Measurements from ENCODE around the gene EHF.

Gene EHF

GRCh38 chr11:34671117-34671516, 50.2 kb downstream of the EHF start:
- no peaks in the 10 kb centered on the region for H3K27me3 ChIP-seq (ENCODE audit: low read length)
- H3K27ac ChIP-seq (ENCODE audit: low read depth, low read length): no peak overlapping the region
- no peak overlapping the region for H3K4me2 ChIP-seq (ENCODE audit: low read depth, low read length, poor library complexity, severe bottlenecking)
- TF ChIP-seq EZH2phosphoT487 (conservative IDR thresholded peaks at IDR 0.05; ENCODE audit: low read length) (no peak), CTCF (IDR thresholded peaks at IDR 0.05; ENCODE audit: insufficient read depth, low read length, poor library complexity, severe bottlenecking) (no peak)
- H4K20me1 ChIP-seq (ENCODE audit: low read depth, low read length): no peaks in the 10 kb centered on the region
- no peaks in the 10 kb centered on the region for H3F3A ChIP-seq (ENCODE audit: insufficient read depth)
- no peaks in the 10 kb centered on the region for H3K9me3 ChIP-seq (ENCODE audit: insufficient read depth, low read length)
- no peak overlapping the region for H3K9ac ChIP-seq (ENCODE audit: low read length)
- H2AFZ ChIP-seq (ENCODE audit: low read depth, low read length, severe bottlenecking): no peak overlapping the region
- no peaks in the 10 kb centered on the region for H3K79me2 ChIP-seq (ENCODE audit: insufficient read depth, low read length)
- H3K36me3 ChIP-seq (ENCODE audit: low read length): no peaks in the 10 kb centered on the region
- H3K9me2 ChIP-seq (replicated peaks; ENCODE audit: insufficient read depth, low read length): no peaks in the 10 kb centered on the region
- H3K4me3 ChIP-seq (ENCODE audit: insufficient read depth, low read length, poor library complexity, severe bottlenecking): no peak overlapping the region

DNA sequence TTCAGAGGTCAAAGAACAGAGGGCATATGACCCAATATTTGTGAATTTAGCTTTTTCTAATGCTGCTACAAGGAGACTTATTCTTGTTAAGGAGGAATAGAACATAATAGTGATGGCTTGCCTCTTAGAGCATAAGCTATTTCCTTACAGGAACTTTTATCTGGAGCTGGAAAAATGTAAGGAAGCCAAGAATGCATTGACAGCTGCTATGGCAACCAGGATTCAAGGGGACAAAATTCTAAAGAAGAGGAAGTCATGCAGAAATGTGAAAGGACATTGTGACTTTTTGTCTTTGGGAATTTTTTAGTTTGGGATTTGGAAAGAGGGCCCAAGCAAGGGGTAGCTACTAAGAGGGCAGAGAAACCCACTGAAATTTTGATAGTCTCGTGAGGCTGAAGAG, 51.1 kb downstream of the EHF start:
- Histone ChIP-seq H3K9me3 (ENCODE audit: insufficient read depth, low read length) (no peaks in the 10 kb centered on the region), H3K9me2 (replicated peaks; ENCODE audit: insufficient read depth, low read length) (no peaks in the 10 kb centered on the region), H3K4me2 (ENCODE audit: low read depth, low read length, poor library complexity, severe bottlenecking) (no peak overlapping the region), H4K20me1 (ENCODE audit: low read depth, low read length) (no peaks in the 10 kb centered on the region), H3K36me3 (ENCODE audit: low read length) (no peaks in the 10 kb centered on the region), H3F3A (ENCODE audit: insufficient read depth) (no peaks in the 10 kb centered on the region), H2AFZ (ENCODE audit: low read depth, low read length, severe bottlenecking) (no peak overlapping the region), H3K27ac (ENCODE audit: low read depth, low read length) (no peak overlapping the region), H3K4me3 (ENCODE audit: insufficient read depth, low read length, poor library complexity, severe bottlenecking) (no peak overlapping the region), H3K9ac (ENCODE audit: low read length) (no peak overlapping the region), H3K79me2 (ENCODE audit: insufficient read depth, low read length) (no peaks in the 10 kb centered on the region), H3K27me3 (ENCODE audit: low read length) (no peaks in the 10 kb centered on the region)
- TF ChIP-seq CTCF (IDR thresholded peaks at IDR 0.05; ENCODE audit: insufficient read depth, low read length, poor library complexity, severe bottlenecking) (no peak), EZH2phosphoT487 (conservative IDR thresholded peaks at IDR 0.05; ENCODE audit: low read length) (no peak)

- H3K4me2 ChIP-seq (ENCODE audit: low read depth, low read length, poor library complexity, severe bottlenecking): no peak overlapping the region
- H3K4me3 ChIP-seq (ENCODE audit: insufficient read depth, low read length, poor library complexity, severe bottlenecking): no peak overlapping the region
- H4K20me1 ChIP-seq (ENCODE audit: low read depth, low read length): no peaks in the 10 kb centered on the region
- no peaks in the 10 kb centered on the region for H3K27me3 ChIP-seq (ENCODE audit: low read length)
- H3K36me3 ChIP-seq (ENCODE audit: low read length): no peaks in the 10 kb centered on the region
- no peak overlapping the region for H3K9ac ChIP-seq (ENCODE audit: low read length)
- H3K9me2 ChIP-seq (replicated peaks; ENCODE audit: insufficient read depth, low read length): no peaks in the 10 kb centered on the region
- no peak overlapping the region for H3K27ac ChIP-seq (ENCODE audit: low read depth, low read length)
- H3K9me3 ChIP-seq (ENCODE audit: insufficient read depth, low read length): no peaks in the 10 kb centered on the region
- H3F3A ChIP-seq (ENCODE audit: insufficient read depth): no peaks in the 10 kb centered on the region
- H3K79me2 ChIP-seq (ENCODE audit: insufficient read depth, low read length): no peaks in the 10 kb centered on the region
- no peak overlapping the region for H2AFZ ChIP-seq (ENCODE audit: low read depth, low read length, severe bottlenecking)
- TF ChIP-seq CTCF (IDR thresholded peaks at IDR 0.05; ENCODE audit: insufficient read depth, low read length, poor library complexity, severe bottlenecking): no peak
- no peak for TF ChIP-seq EZH2phosphoT487 (conservative IDR thresholded peaks at IDR 0.05; ENCODE audit: low read length)
These were observed 53.1 kb downstream of the EHF start for GRCh38 chr11:34674038-34674437.

DNA sequence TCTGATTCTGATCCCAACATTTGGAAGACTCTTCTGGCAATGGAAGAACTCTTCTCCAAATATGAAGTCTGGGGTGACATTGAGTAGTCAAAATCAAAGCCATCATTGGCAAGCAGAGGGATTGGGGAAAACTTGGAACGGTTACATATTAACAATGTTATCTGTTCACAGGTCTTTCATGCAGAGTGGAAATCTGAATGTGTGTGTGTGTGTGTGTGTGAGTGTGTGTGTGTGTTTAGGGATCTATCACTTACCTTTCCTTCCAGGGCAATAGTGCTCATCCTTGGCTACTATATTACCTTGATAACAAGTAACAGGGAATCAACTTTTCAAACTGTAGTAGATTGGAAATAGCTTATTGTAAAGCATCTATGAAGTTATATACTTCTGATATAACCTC, 55.3 kb downstream of the EHF start:
- no peak overlapping the region for H3K27ac ChIP-seq (ENCODE audit: low read depth, low read length)
- no peaks in the 10 kb centered on the region for H3K9me3 ChIP-seq (ENCODE audit: insufficient read depth, low read length)
- no peaks in the 10 kb centered on the region for H3K36me3 ChIP-seq (ENCODE audit: low read length)
- H3K9ac ChIP-seq (ENCODE audit: low read length): no peak overlapping the region
- TF ChIP-seq CTCF (IDR thresholded peaks at IDR 0.05; ENCODE audit: insufficient read depth, low read length, poor library complexity, severe bottlenecking) (no peak), EZH2phosphoT487 (conservative IDR thresholded peaks at IDR 0.05; ENCODE audit: low read length) (no peak)
- no peak overlapping the region for H3K4me2 ChIP-seq (ENCODE audit: low read depth, low read length, poor library complexity, severe bottlenecking)
- no peaks in the 10 kb centered on the region for H3K9me2 ChIP-seq (replicated peaks; ENCODE audit: insufficient read depth, low read length)
- no peaks in the 10 kb centered on the region for H3K79me2 ChIP-seq (ENCODE audit: insufficient read depth, low read length)
- H3K4me3 ChIP-seq (ENCODE audit: insufficient read depth, low read length, poor library complexity, severe bottlenecking): no peak overlapping the region
- no peaks in the 10 kb centered on the region for H3F3A ChIP-seq (ENCODE audit: insufficient read depth)
- H2AFZ ChIP-seq (ENCODE audit: low read depth, low read length, severe bottlenecking): no peak overlapping the region
- no peaks in the 10 kb centered on the region for H3K27me3 ChIP-seq (ENCODE audit: low read length)
- H4K20me1 ChIP-seq (ENCODE audit: low read depth, low read length): no peaks in the 10 kb centered on the region
